Measurements from ENCODE around the gene NCAM1.

Gene NCAM1

GRCh38 chr11:113083571-113083970, 122.4 kb downstream of the NCAM1 start:
- Histone ChIP-seq H3K4me1 (ENCODE audit: control insufficient read depth, insufficient read depth, low read length) (peaks cover 2% of the 10 kb centered on the region; the same call in 1 of the 2 replicates), H3K36me3 (ENCODE audit: control insufficient read depth in 2 of 2, insufficient read depth in 1 of 2, low read length in 2 of 2) (no peaks in the 10 kb centered on the region), H3K27ac (ENCODE audit: extremely low read depth, low read depth, low read length) (no peak overlapping the region), H3K9me3 (ENCODE audit: control insufficient read depth, insufficient read depth, low read depth, low read length) (no peaks in the 10 kb centered on the region), H3K4me3 (ENCODE audit: low read depth, low read length) (no peak overlapping the region)
- CTCF ChIA-PET = interaction anchor here (1.0 kb wide), 1 partner anchor 29 kb away, joined by 3 read pairs; no protein-coding TSS in a partner anchor
- POLR2A ChIA-PET = no interaction called here
- TF ChIP-seq ATF2 (tag by site-specific recombination; IDR thresholded peaks at IDR 0.05; ENCODE audit: low read depth) (no peak), KLF9 (tag by site-specific recombination; IDR thresholded peaks at IDR 0.05; ENCODE audit: low read depth) (no peak), ZNF830 (tag by site-specific recombination; IDR thresholded peaks at IDR 0.05; ENCODE audit: low read depth) (no peak), PBX3 (CRISPR knock-in tag; IDR thresholded peaks at IDR 0.05) (no peak), ZNF26 (tag by site-specific recombination; IDR thresholded peaks at IDR 0.05) (no peak), OSR2 (tag by site-specific recombination; IDR thresholded peaks at IDR 0.05) (no peak), KLF10 (tag by site-specific recombination; IDR thresholded peaks at IDR 0.05) (no peak), PRDM2 (tag by site-specific recombination; IDR thresholded peaks at IDR 0.05; ENCODE audit: borderline replicate concordance) (no peak)

GRCh38 chr11:113084297-113084696, 123.1 kb downstream of the NCAM1 start:
- TF ChIP-seq ZNF549 (tag by site-specific recombination; IDR thresholded peaks at IDR 0.05) (no peak), REPIN1 (tag by site-specific recombination; IDR thresholded peaks at IDR 0.05; ENCODE audit: low read depth) (no peak), ZNF768 (tag by site-specific recombination; IDR thresholded peaks at IDR 0.05) (no peak), ZNF501 (tag by site-specific recombination; IDR thresholded peaks at IDR 0.05) (no peak), ZFP3 (tag by site-specific recombination; IDR thresholded peaks at IDR 0.05; ENCODE audit: low read depth) (no peak), ZNF18 (tag by site-specific recombination; IDR thresholded peaks at IDR 0.05) (no peak), GLIS2 (tag by site-specific recombination; IDR thresholded peaks at IDR 0.05) (no peak), ZNF48 (tag by site-specific recombination; IDR thresholded peaks at IDR 0.05) (no peak), ZFP41 (tag by site-specific recombination; IDR thresholded peaks at IDR 0.05; ENCODE audit: borderline replicate concordance) (no peak), ZBTB20 (tag by site-specific recombination; IDR thresholded peaks at IDR 0.05) (no peak), SCRT1 (tag by site-specific recombination; IDR thresholded peaks at IDR 0.05; ENCODE audit: borderline replicate concordance) (no peak), ZNF274 (IDR thresholded peaks at IDR 0.05; ENCODE audit: low read length) (no peak), ZNF274 (tag by site-specific recombination; IDR thresholded peaks at IDR 0.05; ENCODE audit: borderline replicate concordance) (no peak), ZNF621 (tag by site-specific recombination; IDR thresholded peaks at IDR 0.05) (no peak)
- no peak overlapping the region for H3K4me3 ChIP-seq (ENCODE audit: low read depth, low read length)
- no peak overlapping the region for H3K27ac ChIP-seq (ENCODE audit: extremely low read depth, low read depth, low read length)
- CTCF ChIA-PET = no interaction called here
- H3K4me1 ChIP-seq (ENCODE audit: control insufficient read depth, insufficient read depth, low read length) = peaks cover 2% of the 10 kb centered on the region; the same call in 1 of the 2 replicates
- no peaks in the 10 kb centered on the region for H3K36me3 ChIP-seq (ENCODE audit: control insufficient read depth in 2 of 2, insufficient read depth in 1 of 2, low read length in 2 of 2)
- POLR2A ChIA-PET = no interaction called here
- no peaks in the 10 kb centered on the region for H3K9me3 ChIP-seq (ENCODE audit: control insufficient read depth, insufficient read depth, low read depth, low read length)

Measured in HEK293 (cell line).